Smooth muscle cell (in vitro differentiated cells): ENCODE data around the gene ITPR3. TPM values are rescaled to one million over a fixed set of nuclear protein-coding genes. Genes with fewer than 3 reads are reported as not detected.

Experiments
- DNase-seq: peaks from one replicate; lab custom pipeline; 2025; ENCODE audit not compliant: unreplicated experiment; lab: John Stamatoyannopoulos, UW
- H2AFZ ChIP-seq: fragments of 200-600 bp; sonication (generic); 2 replicates; pipeline ENCODE4 v1.6.0; 2016; ENCODE audit warnings: antibody characterized with exemption, low read depth, mild to moderate bottlenecking
- H3F3A ChIP-seq: fragments of 200-600 bp; sonication (generic); 2 replicates; pipeline ENCODE4 v1.6.0; 2017; ENCODE audit warnings: antibody characterized with exemption, low read depth
- H3K27ac ChIP-seq: fragments of 200-600 bp; sonication (generic); 2 replicates; pipeline ENCODE4 v1.5.1; 2016; ENCODE audit warnings: low read depth, mild to moderate bottlenecking
- H3K27me3 ChIP-seq: fragments of 200-600 bp; sonication (generic); 2 replicates; pipeline ENCODE4 v1.6.1; 2016; ENCODE audit warnings: low read depth, mild to moderate bottlenecking
- H3K36me3 ChIP-seq: fragments of 200-600 bp; sonication (generic); 2 replicates; pipeline ENCODE4 v1.5.1; 2016; ENCODE audit warnings: low read depth
- H3K4me1 ChIP-seq: fragments of 200-600 bp; sonication (generic); 2 replicates; pipeline ENCODE4 v1.5.1; 2016; ENCODE audit warnings: low read depth
- H3K4me2 ChIP-seq: fragments of 200-600 bp; sonication (generic); 2 replicates; pipeline ENCODE4 v1.6.0; 2016; ENCODE audit warnings: mild to moderate bottlenecking
- H3K4me3 ChIP-seq: fragments of 200-600 bp; sonication (generic); 2 replicates; pipeline ENCODE4 v1.5.1; 2016; ENCODE audit warnings: mild to moderate bottlenecking
- H3K79me2 ChIP-seq: fragments of 200-600 bp; sonication (generic); 2 replicates; pipeline ENCODE4 v1.6.0; 2016; ENCODE audit warnings: low read depth, mild to moderate bottlenecking
- H3K9ac ChIP-seq: fragments of 200-600 bp; sonication (generic); 2 replicates; pipeline ENCODE4 v1.6.0; 2016; ENCODE audit warnings: low read depth
- H3K9me3 ChIP-seq: fragments of 200-600 bp; sonication (generic); replicated peaks from 2 replicates; pipeline ENCODE4 v1.5.1; 2016; ENCODE audit warnings: low read depth
- H4K20me1 ChIP-seq: fragments of 200-600 bp; sonication (generic); 2 replicates; pipeline ENCODE4 v1.6.0; 2016; ENCODE audit warnings: low read depth
- WGBS: methylation state at CpG from one replicate; pipeline ENCODE4 v1.1.7; 2016; ENCODE audit warnings: low lambda C conversion rate; 5-methylcytosine and 5-hydroxymethylcytosine counted together
- polyA plus RNA-seq: library from polyadenylated mRNA; unstranded; fragments of >200 nt; fragmentation: Nextera tagmentation; extraction: Ambion mirVana; gene quantifications from 2 replicates; pipeline ENCODE4 v1.2.1, GENCODE V29; 2016
- total RNA-seq: library from RNA; depleted of rRNA; stranded (reverse); fragments of >200 nt; gene quantifications from 2 replicates; pipeline ENCODE4 v1.2.3, GENCODE V29; 2014
- TF ChIP-seq, protein P1 (sequence below): fragments of 200-600 bp; sonication (generic); IDR thresholded peaks from 2 replicates; pipeline ENCODE4 v1.5.1; 2017; ENCODE audit warnings: borderline replicate concordance, mild to moderate bottlenecking, antibody characterized with exemption; ENCODE audit not compliant: insufficient read depth, poor library complexity, severe bottlenecking

ITPR3 gene
- total and polyA plus RNA-seq, 2 experiments from 2014 or later = 2.0 to 7.4 TPM

DNA sequence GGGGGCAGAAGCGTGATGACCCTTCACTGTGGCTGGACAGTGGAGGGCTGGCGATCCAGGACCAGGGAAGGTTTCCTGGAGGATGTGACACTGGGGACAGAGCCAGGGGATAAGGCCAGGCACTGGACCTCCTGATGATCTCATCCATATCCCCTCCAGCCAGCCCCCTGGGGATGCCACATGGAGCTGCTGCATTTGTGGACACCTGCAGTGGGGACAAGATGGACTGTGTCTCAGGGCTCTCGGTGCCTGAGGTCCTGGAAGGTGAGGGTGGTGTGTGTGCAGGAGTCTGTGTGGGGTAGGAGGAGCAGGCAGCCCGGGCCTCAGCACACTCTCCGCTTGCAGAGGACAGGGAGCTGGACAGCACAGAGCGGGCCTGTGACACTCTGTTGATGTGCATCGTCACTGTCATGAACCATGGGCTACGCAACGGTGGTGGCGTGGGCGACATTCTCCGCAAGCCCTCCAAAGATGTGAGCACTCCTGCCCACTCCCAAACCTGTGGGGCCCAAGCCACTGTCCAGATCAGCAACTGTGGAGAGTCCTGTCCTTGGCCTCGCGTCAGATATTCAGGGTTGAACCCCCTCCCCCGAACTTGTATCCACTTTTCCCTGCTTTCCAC is 70.4 kb downstream of the ITPR3 start:
- H3K27me3 ChIP-seq = no peaks in the 10 kb centered on the region
- H3K27ac ChIP-seq = no peak overlapping the region
- H3K79me2 ChIP-seq = no peaks in the 10 kb centered on the region
- no peaks in the 10 kb centered on the region for H3K4me1 ChIP-seq
- H3F3A ChIP-seq = peaks cover 5% of the 10 kb centered on the region
- H3K4me3 ChIP-seq = no peak overlapping the region
- no peak overlapping the region for H3K4me2 ChIP-seq
- TF ChIP-seq, protein P1, sequence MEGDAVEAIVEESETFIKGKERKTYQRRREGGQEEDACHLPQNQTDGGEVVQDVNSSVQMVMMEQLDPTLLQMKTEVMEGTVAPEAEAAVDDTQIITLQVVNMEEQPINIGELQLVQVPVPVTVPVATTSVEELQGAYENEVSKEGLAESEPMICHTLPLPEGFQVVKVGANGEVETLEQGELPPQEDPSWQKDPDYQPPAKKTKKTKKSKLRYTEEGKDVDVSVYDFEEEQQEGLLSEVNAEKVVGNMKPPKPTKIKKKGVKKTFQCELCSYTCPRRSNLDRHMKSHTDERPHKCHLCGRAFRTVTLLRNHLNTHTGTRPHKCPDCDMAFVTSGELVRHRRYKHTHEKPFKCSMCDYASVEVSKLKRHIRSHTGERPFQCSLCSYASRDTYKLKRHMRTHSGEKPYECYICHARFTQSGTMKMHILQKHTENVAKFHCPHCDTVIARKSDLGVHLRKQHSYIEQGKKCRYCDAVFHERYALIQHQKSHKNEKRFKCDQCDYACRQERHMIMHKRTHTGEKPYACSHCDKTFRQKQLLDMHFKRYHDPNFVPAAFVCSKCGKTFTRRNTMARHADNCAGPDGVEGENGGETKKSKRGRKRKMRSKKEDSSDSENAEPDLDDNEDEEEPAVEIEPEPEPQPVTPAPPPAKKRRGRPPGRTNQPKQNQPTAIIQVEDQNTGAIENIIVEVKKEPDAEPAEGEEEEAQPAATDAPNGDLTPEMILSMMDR = no peak
- H3K9me3 ChIP-seq = no peaks in the 10 kb centered on the region
- 88% methylated on average over 14 of the region's 15 CpGs for WGBS
- no peaks in the 10 kb centered on the region for H4K20me1 ChIP-seq
- H3K36me3 ChIP-seq = no peaks in the 10 kb centered on the region
- no peak for DNase-seq
- no peak overlapping the region for H2AFZ ChIP-seq
- H3K9ac ChIP-seq = no peak overlapping the region

DNA sequence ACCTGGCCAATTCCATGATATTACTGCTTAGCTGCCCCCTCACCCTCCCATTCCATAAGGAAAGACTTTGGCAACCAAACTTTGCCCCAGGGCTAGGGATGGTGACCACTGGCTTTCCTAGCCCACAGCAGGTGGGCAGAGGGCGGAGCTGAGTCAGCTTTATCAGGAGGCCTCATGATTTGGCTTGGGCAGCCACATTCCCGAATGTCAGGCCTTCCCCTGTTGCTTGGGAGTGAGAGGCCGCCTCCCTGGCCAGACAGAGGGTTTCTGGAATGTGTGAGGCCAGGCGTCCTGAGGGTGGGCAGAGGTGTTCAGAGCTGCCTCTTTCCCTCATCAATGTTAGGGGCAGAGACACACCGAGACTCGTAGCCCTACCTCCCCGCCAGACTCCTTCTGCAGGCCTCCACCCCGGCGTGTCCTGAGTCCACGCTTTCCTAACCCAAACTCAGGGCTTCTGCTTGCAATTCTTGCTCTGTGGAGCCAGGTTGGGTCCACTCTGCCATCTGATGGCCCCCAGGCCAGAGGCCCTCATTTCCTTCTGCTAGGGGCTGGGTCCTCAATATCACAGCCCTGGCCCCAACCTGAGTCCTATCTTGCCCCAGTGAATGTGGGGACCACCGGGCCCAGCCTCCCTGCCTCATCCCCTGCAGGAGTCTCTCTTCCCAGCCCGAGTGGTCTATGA is 71.1 kb downstream of the ITPR3 start:
- DNase-seq = no peak
- H3K79me2 ChIP-seq = no peaks in the 10 kb centered on the region
- H3K4me3 ChIP-seq = no peak overlapping the region
- no peak overlapping the region for H3K27ac ChIP-seq
- H3K4me2 ChIP-seq = no peak overlapping the region
- H3K9me3 ChIP-seq = no peaks in the 10 kb centered on the region
- WGBS = 73% methylated on average over 12 of the region's 12 CpGs
- no peak overlapping the region for H3K9ac ChIP-seq
- no peak overlapping the region for H2AFZ ChIP-seq
- no peaks in the 10 kb centered on the region for H3K27me3 ChIP-seq
- no peaks in the 10 kb centered on the region for H3K4me1 ChIP-seq
- no peaks in the 10 kb centered on the region for H3K36me3 ChIP-seq
- peaks cover 5% of the 10 kb centered on the region for H3F3A ChIP-seq
- H4K20me1 ChIP-seq = no peaks in the 10 kb centered on the region
- TF ChIP-seq, protein P1 = no peak

DNA sequence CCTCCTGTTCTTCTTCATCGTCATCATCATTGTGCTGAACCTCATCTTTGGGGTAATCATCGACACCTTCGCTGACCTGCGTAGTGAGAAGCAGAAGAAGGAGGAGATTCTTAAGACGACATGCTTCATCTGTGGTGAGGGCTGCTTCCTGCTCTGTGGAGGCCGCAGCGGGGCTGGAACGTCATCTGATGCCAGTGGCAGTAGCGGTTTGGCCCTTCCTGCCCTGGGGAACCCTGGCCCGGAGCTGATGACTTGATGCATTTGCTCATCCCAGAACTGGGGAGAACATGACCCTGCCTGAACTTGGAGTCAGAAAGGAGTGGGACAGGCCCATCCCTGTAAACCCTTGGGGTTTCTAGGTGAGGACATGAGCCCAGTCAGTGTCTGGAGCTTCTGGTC is 71.6 kb downstream of the ITPR3 start:
- no peaks in the 10 kb centered on the region for H4K20me1 ChIP-seq
- H3K9me3 ChIP-seq = no peaks in the 10 kb centered on the region
- H3K9ac ChIP-seq = no peak overlapping the region
- no peak for DNase-seq
- H3K4me3 ChIP-seq = no peak overlapping the region
- H3K27me3 ChIP-seq = no peaks in the 10 kb centered on the region
- no peak overlapping the region for H2AFZ ChIP-seq
- H3K79me2 ChIP-seq = no peaks in the 10 kb centered on the region
- TF ChIP-seq, protein P1 = no peak
- no peaks in the 10 kb centered on the region for H3K36me3 ChIP-seq
- H3K27ac ChIP-seq = no peak overlapping the region
- H3K4me2 ChIP-seq = no peak overlapping the region
- H3F3A ChIP-seq = peaks cover 5% of the 10 kb centered on the region
- H3K4me1 ChIP-seq = no peaks in the 10 kb centered on the region
- WGBS = 89% methylated on average over 10 of the region's 10 CpGs
